H1 (cell line): ENCODE data around the gene TUT7. TPM values are rescaled to one million over a fixed set of nuclear protein-coding genes. Genes with fewer than 3 reads are reported as not detected.

Experiments
- CTCF ChIA-PET: fragments of 300-600 bp; sonication (Branson Sonifier 250); formaldehyde crosslinking; loops from one replicate; lab custom pipeline; 2021; ENCODE audit not compliant: partially characterized antibody; lab: Charles Lee
- POLR2A ChIA-PET: fragments of 300-600 bp; sonication (Branson Sonifier 250); formaldehyde crosslinking; loops from one replicate; lab custom pipeline; 2021; ENCODE audit warnings: inconsistent platforms; ENCODE audit not compliant: partially characterized antibody; lab: Charles Lee
- DNase-seq, 2 experiments: peaks; one replicate each; pipeline versions ENCODE4 v3.0.0 to v3.0.0-alpha.2; 2010 to 2022; ENCODE audit warnings: low spot score in 2 of 2, low read depth in 1 of 2, mixed read lengths in 1 of 2
- FAIRE-seq: peaks from 2 replicates; lab custom pipeline; 2011; peaks lifted over from hg19 to GRCh38; lab: Jason Lieb, UNC
- H2AFZ ChIP-seq: 2 replicates; pipeline ENCODE4 v1.8.1; 2012; ENCODE audit warnings: low read length, inconsistent platforms
- H2AK5ac ChIP-seq: 2 replicates; pipeline ENCODE4 v1.6.1; 2013; ENCODE audit warnings: low read depth, low read length
- H2BK120ac ChIP-seq: replicated peaks from 2 replicates; pipeline ENCODE3; 2013; ENCODE audit warnings: low read depth, low read length, inconsistent platforms
- H2BK12ac ChIP-seq: 2 replicates; pipeline ENCODE4 v1.6.1; 2013; ENCODE audit warnings: low read depth, low read length
- H2BK15ac ChIP-seq: 2 replicates; pipeline ENCODE4 v1.6.1; 2013; ENCODE audit warnings: low read length
- H2BK20ac ChIP-seq: 2 replicates; pipeline ENCODE4 v1.6.1; 2013; ENCODE audit warnings: low read length
- H2BK5ac ChIP-seq: 2 replicates; pipeline ENCODE4 v1.6.1; 2013; ENCODE audit warnings: low read depth, low read length
- H3K14ac ChIP-seq: 2 replicates; pipeline ENCODE4 v1.6.1; 2013; ENCODE audit warnings: inconsistent platforms; ENCODE audit not compliant: insufficient read length
- H3K18ac ChIP-seq: 2 replicates; pipeline ENCODE4 v1.6.1; 2013; ENCODE audit warnings: low read length; ENCODE audit errors: extremely low read depth
- H3K23ac ChIP-seq: 2 replicates; pipeline ENCODE4 v1.6.1; 2013; ENCODE audit warnings: inconsistent platforms; ENCODE audit not compliant: insufficient read length
- H3K23me2 ChIP-seq: 2 replicates; pipeline ENCODE4 v1.6.1; 2013; ENCODE audit warnings: low read depth, low read length
- H3K27ac ChIP-seq: 2 replicates; pipeline ENCODE4 v1.6.1; 2011; ENCODE audit warnings: low read depth, low read length, inconsistent platforms
- H3K27me3 ChIP-seq, 4 experiments: replicated peaks in 1 of 4; 1 replicate in 1 of 4; 2 replicates in 3 of 4; pipeline versions ENCODE4 v1.6.1 to v1.8.1; 2011 to 2013; ENCODE audit warnings: low read length in 3 of 4, mild to moderate bottlenecking in 3 of 4, inconsistent platforms in 2 of 4, mixed read lengths in 2 of 4, moderate library complexity in 1 of 4; ENCODE audit not compliant: control insufficient read depth in 3 of 4, insufficient read depth in 3 of 4; ENCODE audit errors: extremely low read depth in 1 of 4
- H3K36me3 ChIP-seq, 4 experiments: 2 replicates each; pipeline versions ENCODE4 v1.6.1 to v1.8.1; 2011 to 2013; ENCODE audit warnings: mild to moderate bottlenecking in 4 of 4, low read length in 3 of 4, moderate library complexity in 2 of 4, control low read depth in 1 of 4, inconsistent platforms in 1 of 4; ENCODE audit not compliant: insufficient read depth in 4 of 4, control insufficient read depth in 2 of 4
- H3K4ac ChIP-seq: replicated peaks from 2 replicates; pipeline ENCODE3; 2013; ENCODE audit warnings: low read length, low read depth, mixed read lengths, inconsistent platforms; ENCODE audit not compliant: insufficient read length
- H3K4me1 ChIP-seq, 4 experiments: replicated peaks in 1 of 4; 1 replicate in 1 of 4; 2 replicates in 3 of 4; pipeline versions ENCODE4 v1.6.1 to v1.8.1; 2011 to 2013; ENCODE audit warnings: low read length in 3 of 4, inconsistent platforms in 2 of 4, mixed read lengths in 1 of 4; ENCODE audit not compliant: insufficient read depth in 4 of 4, control insufficient read depth in 3 of 4
- H3K4me2 ChIP-seq, 2 experiments: 2 replicates each; pipeline versions ENCODE4 v1.6.1 to v1.8.1; 2011 to 2013; ENCODE audit warnings: low read depth in 2 of 2, low read length in 2 of 2, control low read depth in 1 of 2, inconsistent platforms in 1 of 2, mild to moderate bottlenecking in 1 of 2; ENCODE audit not compliant: insufficient read depth in 1 of 2
- H3K4me3 ChIP-seq, 4 experiments: fragments of 200-600, 300-600 bp in 1 of 4; sonication (generic), shearing (Covaris generic), sonication (Bioruptor Twin) in 1 of 4; 2 replicates each; pipeline versions ENCODE4 v1.5.1 to v1.8.1; 2011 to 2016; ENCODE audit warnings: low read length in 4 of 4, low read depth in 3 of 4, control low read depth in 2 of 4, inconsistent platforms in 2 of 4, mild to moderate bottlenecking in 2 of 4, mixed read lengths in 1 of 4, moderate library complexity in 1 of 4; ENCODE audit not compliant: insufficient read depth in 2 of 4; ENCODE audit errors: extremely low read depth in 1 of 4
- H3K56ac ChIP-seq: replicated peaks from 2 replicates; pipeline ENCODE3; 2013; ENCODE audit warnings: low read depth, mild to moderate bottlenecking, mixed read lengths, low read length, inconsistent platforms; ENCODE audit not compliant: insufficient read length
- H3K79me1 ChIP-seq: 2 replicates; pipeline ENCODE4 v1.6.1; 2013; ENCODE audit warnings: low read depth, low read length, control low read depth
- H3K79me2 ChIP-seq, 2 experiments: 2 replicates each; pipeline versions ENCODE4 v1.6.1 to v1.8.1; 2012 to 2013; ENCODE audit warnings: low read length in 2 of 2, mild to moderate bottlenecking in 2 of 2, inconsistent platforms in 1 of 2; ENCODE audit not compliant: insufficient read depth in 2 of 2, control insufficient read depth in 1 of 2
- H3K9ac ChIP-seq, 4 experiments: replicated peaks in 1 of 4; 1 replicate in 1 of 4; 2 replicates in 3 of 4; pipeline versions ENCODE4 v1.6.1 to v1.8.1; 2011 to 2013; ENCODE audit warnings: low read depth in 3 of 4, low read length in 3 of 4, control low read depth in 2 of 4, mild to moderate bottlenecking in 2 of 4, moderate library complexity in 2 of 4, inconsistent platforms in 1 of 4; ENCODE audit errors: extremely low read depth in 1 of 4
- H3K9me3 ChIP-seq, 2 experiments: 2 replicates each; pipeline versions ENCODE4 v1.6.1 to v1.8.1; 2012 to 2013; ENCODE audit warnings: mild to moderate bottlenecking in 2 of 2, moderate library complexity in 2 of 2, control low read depth in 1 of 2, inconsistent platforms in 1 of 2, low read depth in 1 of 2, low read length in 1 of 2, mixed read lengths in 1 of 2; ENCODE audit not compliant: insufficient read depth in 2 of 2
- H4K20me1 ChIP-seq, 2 experiments: replicated peaks in 1 of 2; 2 replicates each; pipeline versions ENCODE3 to v1.8.1; 2011 to 2013; ENCODE audit warnings: inconsistent platforms in 2 of 2, low read length in 2 of 2, mild to moderate bottlenecking in 1 of 2; ENCODE audit not compliant: insufficient read depth in 2 of 2, control insufficient read depth in 1 of 2
- H4K5ac ChIP-seq: 2 replicates; pipeline ENCODE4 v1.6.1; 2013; ENCODE audit warnings: low read length, low read depth, mixed read lengths, inconsistent platforms; ENCODE audit not compliant: insufficient read length
- H4K8ac ChIP-seq: 2 replicates; pipeline ENCODE4 v1.8.0; 2013; ENCODE audit warnings: mild to moderate bottlenecking, moderate library complexity, low read length, inconsistent platforms; ENCODE audit not compliant: insufficient read depth; ENCODE audit errors: extremely low read depth
- H4K91ac ChIP-seq: replicated peaks from 2 replicates; pipeline ENCODE3; 2013; ENCODE audit warnings: low read length, mixed read lengths, inconsistent platforms; ENCODE audit not compliant: insufficient read length
- BCL11A ChIP-seq, 2 experiments: IDR thresholded peaks; one replicate each; pipeline ENCODE4 v1.6.1; 2011; ENCODE audit warnings: low read depth in 2 of 2, low read length in 2 of 2, mild to moderate bottlenecking in 2 of 2
- CBX8 ChIP-seq: fragments of 300-800, 300-1000 bp; sonication (generic); IDR thresholded peaks from 2 replicates; pipeline ENCODE4 v1.7.1; 2016; ENCODE audit warnings: low read depth, low read length, borderline replicate concordance
- CREB1 ChIP-seq: IDR thresholded peaks from 2 replicates; pipeline ENCODE4 v1.6.1; 2012; ENCODE audit warnings: inconsistent platforms
- GABPA ChIP-seq: IDR thresholded peaks from 2 replicates; pipeline ENCODE4 v1.6.1; 2011; ENCODE audit warnings: mild to moderate bottlenecking, low read length, moderate library complexity, borderline replicate concordance; ENCODE audit not compliant: insufficient read depth
- GTF2F1 ChIP-seq: IDR thresholded peaks from 2 replicates; pipeline ENCODE4 v1.6.1; 2012; ENCODE audit warnings: low read depth, low read length, improper control_type of control experiment, borderline replicate concordance
- KDM1A ChIP-seq: fragments of 200-600, 300-600 bp; sonication (generic); IDR thresholded peaks from 2 replicates; pipeline ENCODE4 v1.7.1; 2016; ENCODE audit warnings: mild to moderate bottlenecking, low read length, borderline replicate concordance
- PHF8 ChIP-seq: fragments of 200-600 bp; sonication (generic); conservative IDR thresholded peaks from 2 replicates; pipeline ENCODE4 v1.7.1; 2012; ENCODE audit warnings: low read depth, mild to moderate bottlenecking, inconsistent platforms, low read length, moderate library complexity
- POLR2AphosphoS5 ChIP-seq: IDR thresholded peaks from 2 replicates; pipeline ENCODE4 v1.6.1; 2011; ENCODE audit warnings: low read depth, low read length
- POU5F1 ChIP-seq: IDR thresholded peaks from 2 replicates; pipeline ENCODE4 v1.6.1; 2011; ENCODE audit warnings: low read depth, mild to moderate bottlenecking, low read length, moderate library complexity
- SIN3A ChIP-seq, 2 experiments: IDR thresholded peaks in 1 of 2; conservative IDR thresholded peaks in 1 of 2; 2 replicates each; pipeline ENCODE4 v1.6.1; 2011 to 2012; ENCODE audit warnings: low read length in 2 of 2, improper control_type of control experiment in 1 of 2, low read depth in 1 of 2, mild to moderate bottlenecking in 1 of 2
- SIX5 ChIP-seq: IDR thresholded peaks from 2 replicates; pipeline ENCODE4 v1.6.1; 2011; ENCODE audit warnings: mild to moderate bottlenecking, low read depth, low read length
- WGBS, 2 experiments: shearing (Covaris generic) in 1 of 2; methylation state at CpG; one replicate each; pipeline versions ENCODE4 v1.1.6 to v1.1.7; 2013 to 2015; ENCODE audit warnings: low lambda C conversion rate in 2 of 2, mixed read lengths in 2 of 2, inconsistent platforms in 1 of 2, low coverage in 1 of 2, missing lambda C conversion rate in 1 of 2; ENCODE audit not compliant: insufficient replicate concordance in 2 of 2, insufficient coverage in 1 of 2, insufficient read length in 1 of 2; ENCODE audit errors: extremely low coverage in 1 of 2, missing lambda C conversion rate in 1 of 2; 5-methylcytosine and 5-hydroxymethylcytosine counted together
- polyA plus RNA-seq, 7 experiments: library from polyadenylated mRNA; depleted of rRNA in 3 of 7; stranded (reverse) in 5 of 7; unstranded in 2 of 7; fragments of >200 nt in 5 of 7; fragments of 200-250 nt in 2 of 7; gene quantifications; 1 replicate in 5 of 7; 2 replicates in 1 of 7; 4 replicates in 1 of 7; pipeline versions ENCODE4 v1.2.1 to v1.2.3, GENCODE V29; 2011 to 2013; ENCODE audit warnings: missing spikeins in 2 of 7, mixed read lengths in 2 of 7
- total RNA-seq: library from RNA; stranded (reverse); fragmentation: NEBNext Ultra II Directional; extraction: Animal tissue kit (Norgen Biotek cat#: 25700); gene quantifications from 2 replicates; pipeline ENCODE4 v1.2.1, GENCODE V29; 2021
- TF ChIP-seq, protein P1 (sequence below): IDR thresholded peaks from 2 replicates; pipeline ENCODE4 v1.6.1; 2011; ENCODE audit warnings: low read depth, mild to moderate bottlenecking, low read length; ENCODE audit not compliant: insufficient read depth
- TF ChIP-seq, protein P2 (sequence below): IDR thresholded peaks from 2 replicates; pipeline ENCODE4 v1.6.1; 2011; ENCODE audit warnings: low read length, improper control_type of control experiment

The TUT7 gene
- total and polyA plus RNA-seq, 2 of the 8 experiments (the other 6 are each of a cell fraction or from before 2014, with no cell fraction given) = 4.8 to 19.3 TPM

DNA sequence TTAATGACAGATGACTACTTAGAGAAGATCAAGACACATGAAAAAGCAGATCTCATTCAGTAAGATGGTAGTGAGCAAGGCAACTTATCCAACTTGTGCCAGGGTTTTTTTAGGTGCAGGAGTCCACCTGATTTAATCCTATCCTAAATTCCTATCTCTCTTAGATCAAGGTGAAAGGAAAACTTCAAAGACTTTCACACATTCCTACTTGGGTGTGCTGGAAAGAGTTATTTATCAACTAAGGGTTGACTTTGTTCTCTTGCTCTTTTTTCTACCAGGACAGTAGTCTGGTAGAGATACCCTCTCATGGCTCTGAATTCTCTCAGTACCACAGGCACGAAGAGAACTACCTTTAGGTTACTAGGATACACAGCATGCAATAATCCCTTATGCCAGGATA, 18.2 kb downstream of the TUT7 start:
- no peak overlapping the region for H2BK5ac ChIP-seq
- no peak overlapping the region for H3K4me3 ChIP-seq
- POLR2A ChIA-PET = no interaction called here
- H2BK120ac ChIP-seq = no peak overlapping the region
- no peak overlapping the region for H4K91ac ChIP-seq
- H4K20me1 ChIP-seq = peaks cover 0 to 2% of the 10 kb centered on the region in 2 experiments
- no peak overlapping the region for H2BK12ac ChIP-seq
- no peak overlapping the region for H3K14ac ChIP-seq
- H3K56ac ChIP-seq = no peak overlapping the region
- no peak for FAIRE-seq
- H4K5ac ChIP-seq = no peak overlapping the region
- H3K4me2 ChIP-seq = no peak overlapping the region
- H2AFZ ChIP-seq = no peak overlapping the region
- no peak overlapping the region for H2BK15ac ChIP-seq
- H4K8ac ChIP-seq = no peak overlapping the region
- H3K36me3 ChIP-seq = peaks cover 5 to 52% (median 30%) of the 10 kb centered on the region in 4 experiments; a peak in 7 of 8 replicates
- H3K79me2 ChIP-seq = no peaks in the 10 kb centered on the region
- H3K23ac ChIP-seq = no peak overlapping the region
- H2AK5ac ChIP-seq = no peak overlapping the region
- CTCF ChIA-PET = no interaction called here
- 86% methylated on average over 1 of the region's 1 CpG; no CpG with 5 or more reads in 1 of the 2 experiments for WGBS, 2 experiments
- no peak overlapping the region for H3K9ac ChIP-seq
- DNase-seq = no peak
- H3K4me1 ChIP-seq = no peaks in the 10 kb centered on the region
- H3K9me3 ChIP-seq = no peaks in the 10 kb centered on the region
- H3K18ac ChIP-seq = no peak overlapping the region
- no peaks in the 10 kb centered on the region; a peak in 1 of 7 replicates for H3K27me3 ChIP-seq
- no peaks in the 10 kb centered on the region for H3K23me2 ChIP-seq
- no peak overlapping the region for H3K27ac ChIP-seq
- no peak overlapping the region for H2BK20ac ChIP-seq
- H3K79me1 ChIP-seq = no peaks in the 10 kb centered on the region
- no peak overlapping the region for H3K4ac ChIP-seq
- TF ChIP-seq BCL11A (IDR thresholded peaks at IDR 0.05; ENCODE audit: low read depth in 2 of 2, low read length in 2 of 2) (no peak), GTF2F1 (no peak), CBX8 (no peak), PHF8 (no peak), POU5F1 (no peak), KDM1A (no peak), GABPA (no peak), SIN3A (conservative IDR thresholded peaks at IDR 0.05 in 1 of 2, IDR thresholded peaks at IDR 0.05 in 1 of 2; ENCODE audit: low read depth in 1 of 2, low read length in 2 of 2) (no peak), POLR2AphosphoS5 (no peak), CREB1 (no peak), SIX5 (no peak)
- TF ChIP-seq, protein P1, sequence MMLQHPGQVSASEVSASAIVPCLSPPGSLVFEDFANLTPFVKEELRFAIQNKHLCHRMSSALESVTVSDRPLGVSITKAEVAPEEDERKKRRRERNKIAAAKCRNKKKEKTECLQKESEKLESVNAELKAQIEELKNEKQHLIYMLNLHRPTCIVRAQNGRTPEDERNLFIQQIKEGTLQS = no peak
- TF ChIP-seq, protein P2, sequence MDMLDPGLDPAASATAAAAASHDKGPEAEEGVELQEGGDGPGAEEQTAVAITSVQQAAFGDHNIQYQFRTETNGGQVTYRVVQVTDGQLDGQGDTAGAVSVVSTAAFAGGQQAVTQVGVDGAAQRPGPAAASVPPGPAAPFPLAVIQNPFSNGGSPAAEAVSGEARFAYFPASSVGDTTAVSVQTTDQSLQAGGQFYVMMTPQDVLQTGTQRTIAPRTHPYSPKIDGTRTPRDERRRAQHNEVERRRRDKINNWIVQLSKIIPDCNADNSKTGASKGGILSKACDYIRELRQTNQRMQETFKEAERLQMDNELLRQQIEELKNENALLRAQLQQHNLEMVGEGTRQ = no peak
